ENCODE data around the gene ADGRB3. TPM values are rescaled to one million over a fixed set of nuclear protein-coding genes. Genes with fewer than 3 reads are reported as not detected.

ADGRB3 gene
- total RNA-seq, 1 donor from 2014 or later, result 8.9 TPM

- Mint-ChIP-seq H3K4me3 (ENCODE audit: unreplicated experiment) (no peak overlapping the region), H3K27ac (ENCODE audit: unreplicated experiment) (no peak overlapping the region), H3K4me1 (ENCODE audit: unreplicated experiment) (no peaks in the 10 kb centered on the region), H3K36me3 (ENCODE audit: unreplicated experiment) (no peaks in the 10 kb centered on the region), H3K9me3 (ENCODE audit: unreplicated experiment) (no peaks in the 10 kb centered on the region), H3K27me3 (ENCODE audit: unreplicated experiment) (no peaks in the 10 kb centered on the region)
- no peak for TF ChIP-seq CTCF (IDR thresholded peaks at IDR 0.05)
- DNase-seq (ENCODE audit: extremely low spot score, unreplicated experiment), result no peak
These were observed 256.3 kb downstream of the ADGRB3 start for GRCh38 chr6:68891419-68891818.

- H3K27ac Mint-ChIP-seq (ENCODE audit: unreplicated experiment), result no peak overlapping the region
- H3K36me3 Mint-ChIP-seq (ENCODE audit: unreplicated experiment), result no peaks in the 10 kb centered on the region
- H3K9me3 Mint-ChIP-seq (ENCODE audit: unreplicated experiment), result no peaks in the 10 kb centered on the region
- H3K4me1 Mint-ChIP-seq (ENCODE audit: unreplicated experiment), result no peaks in the 10 kb centered on the region
- TF ChIP-seq CTCF (IDR thresholded peaks at IDR 0.05), result no peak
- no peak overlapping the region for H3K4me3 Mint-ChIP-seq (ENCODE audit: unreplicated experiment)
- DNase-seq (ENCODE audit: extremely low spot score, unreplicated experiment), result no peak
- H3K27me3 Mint-ChIP-seq (ENCODE audit: unreplicated experiment), result peaks cover 2% of the 10 kb centered on the region
These were observed 257.4 kb downstream of the ADGRB3 start for GRCh38 chr6:68892452-68892851.

- Mint-ChIP-seq H3K27ac (ENCODE audit: unreplicated experiment) (no peak overlapping the region), H3K4me3 (ENCODE audit: unreplicated experiment) (no peak overlapping the region), H3K9me3 (ENCODE audit: unreplicated experiment) (no peaks in the 10 kb centered on the region), H3K27me3 (ENCODE audit: unreplicated experiment) (peaks cover 2% of the 10 kb centered on the region), H3K4me1 (ENCODE audit: unreplicated experiment) (no peaks in the 10 kb centered on the region), H3K36me3 (ENCODE audit: unreplicated experiment) (no peaks in the 10 kb centered on the region)
- no peak for TF ChIP-seq CTCF (IDR thresholded peaks at IDR 0.05)
- DNase-seq (ENCODE audit: extremely low spot score, unreplicated experiment), result no peak
These were observed 260.8 kb downstream of the ADGRB3 start for GRCh38 chr6:68895929-68896328.

GRCh38 chr6:68901044-68901443 is 266.0 kb downstream of the ADGRB3 start:
- Mint-ChIP-seq H3K36me3 (ENCODE audit: unreplicated experiment) (no peaks in the 10 kb centered on the region), H3K4me1 (ENCODE audit: unreplicated experiment) (no peaks in the 10 kb centered on the region), H3K27me3 (ENCODE audit: unreplicated experiment) (peaks cover 2% of the 10 kb centered on the region), H3K9me3 (ENCODE audit: unreplicated experiment) (no peaks in the 10 kb centered on the region), H3K27ac (ENCODE audit: unreplicated experiment) (no peak overlapping the region), H3K4me3 (ENCODE audit: unreplicated experiment) (no peak overlapping the region)
- no peak for TF ChIP-seq CTCF (IDR thresholded peaks at IDR 0.05)
- no peak for DNase-seq (ENCODE audit: extremely low spot score, unreplicated experiment)

- TF ChIP-seq CTCF (IDR thresholded peaks at IDR 0.05), result no peak
- H3K27ac Mint-ChIP-seq (ENCODE audit: unreplicated experiment), result no peak overlapping the region
- H3K4me1 Mint-ChIP-seq (ENCODE audit: unreplicated experiment), result peaks cover 4% of the 10 kb centered on the region
- H3K36me3 Mint-ChIP-seq (ENCODE audit: unreplicated experiment), result no peaks in the 10 kb centered on the region
- H3K27me3 Mint-ChIP-seq (ENCODE audit: unreplicated experiment), result peaks cover 8% of the 10 kb centered on the region
- DNase-seq (ENCODE audit: extremely low spot score, unreplicated experiment), result no peak
- H3K9me3 Mint-ChIP-seq (ENCODE audit: unreplicated experiment), result peaks cover 5% of the 10 kb centered on the region
- H3K4me3 Mint-ChIP-seq (ENCODE audit: unreplicated experiment), result no peak overlapping the region
These were observed 276.3 kb downstream of the ADGRB3 start for GRCh38 chr6:68911334-68911733.

All from osteocyte (in vitro differentiated cells).